Measurements from ENCODE around the gene TNFAIP1. TPM values are rescaled to one million over a fixed set of nuclear protein-coding genes. Genes with fewer than 3 reads are reported as not detected.

The TNFAIP1 gene
- total and polyA plus RNA-seq, 2 donors (not counting 1 experiment from before 2014, with no cell fraction given): 23.0 to 40.7 TPM

- Histone ChIP-seq H4K20me1 (ENCODE audit: control insufficient read depth, extremely low read depth, insufficient read depth, low read length) (no peaks in the 10 kb centered on the region), H3K36me3 (ENCODE audit: control insufficient read depth, insufficient read depth, low read length) (no peaks in the 10 kb centered on the region), H3K4me3 (replicated peaks in 1 of 4; ENCODE audit: control extremely low read depth in 1 of 4, insufficient read depth in 1 of 4, low read depth in 3 of 4, low read length in 4 of 4) (peak overlapping the region; percentile 64 to 82 (median 78)), H2AFZ (ENCODE audit: low read length) (no peak overlapping the region), H3K27ac (ENCODE audit: insufficient read depth, low read length) (no peak overlapping the region), H3K79me2 (ENCODE audit: control insufficient read depth, insufficient read depth, low read length) (peaks cover 3% of the 10 kb centered on the region), H3K4me1 (ENCODE audit: control insufficient read depth, extremely low read depth, insufficient read depth, low read length) (peaks cover 11% of the 10 kb centered on the region), H3K9me3 (ENCODE audit: control insufficient read depth, insufficient read depth, low read depth, low read length) (no peaks in the 10 kb centered on the region), H3K9ac (ENCODE audit: insufficient read depth, low read length) (no peak overlapping the region), H3K4me2 (ENCODE audit: extremely low read depth, insufficient read depth, low read length) (peak overlapping the region; percentile 97), H3K27me3 (ENCODE audit: control insufficient read depth, insufficient read depth, low read length) (no peaks in the 10 kb centered on the region)
- no peak for TF ChIP-seq EZH2 (IDR thresholded peaks at IDR 0.05; ENCODE audit: low read length, missing control alignments)
- DNase-seq (ENCODE audit: low read depth in 2 of 2): peak in 1 of 2 donors; percentile 18
Measured at GRCh38 chr17:28320215-28321061, 15.1 kb upstream of the TNFAIP1 start.

DNA sequence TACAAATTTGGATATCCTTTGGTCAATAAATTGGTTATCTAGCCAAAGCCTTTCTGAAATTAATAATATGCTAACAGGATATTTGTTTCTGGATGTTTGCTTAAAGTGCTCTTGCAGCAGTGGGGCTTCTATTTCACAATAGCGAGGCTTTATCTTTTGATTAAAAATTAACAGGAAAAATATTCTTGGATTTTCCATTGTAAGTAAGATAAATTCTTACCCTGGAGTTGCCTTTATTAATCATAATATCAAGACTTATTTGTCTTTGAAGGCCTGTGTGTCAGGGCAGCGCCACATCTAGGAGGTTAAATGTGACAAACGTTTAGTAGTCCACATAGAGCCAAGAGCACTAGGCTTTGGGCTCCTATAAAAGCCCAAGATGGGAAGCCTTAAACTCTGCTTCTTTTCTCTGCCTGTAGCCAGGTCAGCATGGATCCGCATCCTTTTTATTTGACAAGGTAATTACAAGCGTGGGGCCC is 11.3 kb upstream of the TNFAIP1 start:
- Histone ChIP-seq H3K9ac (ENCODE audit: insufficient read depth, low read length) (no peak overlapping the region), H3K4me1 (ENCODE audit: control insufficient read depth, extremely low read depth, insufficient read depth, low read length) (peaks cover 7% of the 10 kb centered on the region), H3K4me3 (replicated peaks in 1 of 4; ENCODE audit: control extremely low read depth in 1 of 4, insufficient read depth in 1 of 4, low read depth in 3 of 4, low read length in 4 of 4) (no peak overlapping the region), H4K20me1 (ENCODE audit: control insufficient read depth, extremely low read depth, insufficient read depth, low read length) (no peaks in the 10 kb centered on the region), H3K27me3 (ENCODE audit: control insufficient read depth, insufficient read depth, low read length) (no peaks in the 10 kb centered on the region), H3K36me3 (ENCODE audit: control insufficient read depth, insufficient read depth, low read length) (peaks cover 4% of the 10 kb centered on the region), H3K4me2 (ENCODE audit: extremely low read depth, insufficient read depth, low read length) (no peak overlapping the region), H3K27ac (ENCODE audit: insufficient read depth, low read length) (no peak overlapping the region), H2AFZ (ENCODE audit: low read length) (no peak overlapping the region), H3K9me3 (ENCODE audit: control insufficient read depth, insufficient read depth, low read depth, low read length) (no peaks in the 10 kb centered on the region), H3K79me2 (ENCODE audit: control insufficient read depth, insufficient read depth, low read length) (peaks cover 3% of the 10 kb centered on the region)
- no peak for DNase-seq (ENCODE audit: low read depth in 2 of 2)
- TF ChIP-seq, protein P1, sequence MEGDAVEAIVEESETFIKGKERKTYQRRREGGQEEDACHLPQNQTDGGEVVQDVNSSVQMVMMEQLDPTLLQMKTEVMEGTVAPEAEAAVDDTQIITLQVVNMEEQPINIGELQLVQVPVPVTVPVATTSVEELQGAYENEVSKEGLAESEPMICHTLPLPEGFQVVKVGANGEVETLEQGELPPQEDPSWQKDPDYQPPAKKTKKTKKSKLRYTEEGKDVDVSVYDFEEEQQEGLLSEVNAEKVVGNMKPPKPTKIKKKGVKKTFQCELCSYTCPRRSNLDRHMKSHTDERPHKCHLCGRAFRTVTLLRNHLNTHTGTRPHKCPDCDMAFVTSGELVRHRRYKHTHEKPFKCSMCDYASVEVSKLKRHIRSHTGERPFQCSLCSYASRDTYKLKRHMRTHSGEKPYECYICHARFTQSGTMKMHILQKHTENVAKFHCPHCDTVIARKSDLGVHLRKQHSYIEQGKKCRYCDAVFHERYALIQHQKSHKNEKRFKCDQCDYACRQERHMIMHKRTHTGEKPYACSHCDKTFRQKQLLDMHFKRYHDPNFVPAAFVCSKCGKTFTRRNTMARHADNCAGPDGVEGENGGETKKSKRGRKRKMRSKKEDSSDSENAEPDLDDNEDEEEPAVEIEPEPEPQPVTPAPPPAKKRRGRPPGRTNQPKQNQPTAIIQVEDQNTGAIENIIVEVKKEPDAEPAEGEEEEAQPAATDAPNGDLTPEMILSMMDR (conservative IDR thresholded peaks at IDR 0.05 in 1 of 2, IDR thresholded peaks at IDR 0.05 in 1 of 2; ENCODE audit: low read depth in 1 of 2, low read length in 2 of 2): no peak
- no peak for TF ChIP-seq EZH2 (IDR thresholded peaks at IDR 0.05; ENCODE audit: low read length, missing control alignments)

GRCh38 chr17:28324781-28325180 is 10.8 kb upstream of the TNFAIP1 start:
- DNase-seq (ENCODE audit: low read depth in 2 of 2): no peak
- no peak overlapping the region for H3K27ac ChIP-seq (ENCODE audit: insufficient read depth, low read length)
- no peak overlapping the region for H3K9ac ChIP-seq (ENCODE audit: insufficient read depth, low read length)
- H3K4me2 ChIP-seq (ENCODE audit: extremely low read depth, insufficient read depth, low read length): no peak overlapping the region
- H2AFZ ChIP-seq (ENCODE audit: low read length): no peak overlapping the region
- peaks cover 3% of the 10 kb centered on the region for H3K79me2 ChIP-seq (ENCODE audit: control insufficient read depth, insufficient read depth, low read length)
- peaks cover 4% of the 10 kb centered on the region for H3K36me3 ChIP-seq (ENCODE audit: control insufficient read depth, insufficient read depth, low read length)
- no peaks in the 10 kb centered on the region for H3K27me3 ChIP-seq (ENCODE audit: control insufficient read depth, insufficient read depth, low read length)
- no peak for TF ChIP-seq EZH2 (IDR thresholded peaks at IDR 0.05; ENCODE audit: low read length, missing control alignments)
- TF ChIP-seq, protein P1 (conservative IDR thresholded peaks at IDR 0.05 in 1 of 2, IDR thresholded peaks at IDR 0.05 in 1 of 2; ENCODE audit: low read depth in 1 of 2, low read length in 2 of 2): no peak
- peaks cover 4% of the 10 kb centered on the region for H3K4me1 ChIP-seq (ENCODE audit: control insufficient read depth, extremely low read depth, insufficient read depth, low read length)
- no peak overlapping the region for H3K4me3 ChIP-seq (replicated peaks in 1 of 4; ENCODE audit: control extremely low read depth in 1 of 4, insufficient read depth in 1 of 4, low read depth in 3 of 4, low read length in 4 of 4)
- no peaks in the 10 kb centered on the region for H4K20me1 ChIP-seq (ENCODE audit: control insufficient read depth, extremely low read depth, insufficient read depth, low read length)
- no peaks in the 10 kb centered on the region for H3K9me3 ChIP-seq (ENCODE audit: control insufficient read depth, insufficient read depth, low read depth, low read length)

Measured in fibroblast of lung (primary cell).